ENCODE data around the gene AAGAB.

Gene AAGAB

DNA sequence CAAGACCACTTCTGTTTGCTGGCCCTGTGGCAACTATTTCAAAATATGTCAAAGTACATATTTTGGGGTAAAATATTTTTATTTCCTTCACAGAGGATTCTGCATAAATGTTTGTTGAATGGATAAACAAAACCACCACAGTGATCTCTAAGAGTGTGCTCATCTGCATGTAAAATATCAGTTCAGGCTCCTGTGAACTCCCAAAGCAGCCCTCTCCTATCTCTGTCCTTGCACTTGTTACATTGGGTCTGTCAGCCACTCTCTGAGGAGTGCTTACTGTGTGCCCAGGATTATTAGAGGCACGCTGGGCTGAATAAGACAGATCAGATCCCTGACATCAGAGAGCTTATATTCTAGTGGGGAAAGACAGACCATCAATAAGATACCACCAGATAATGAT, 27.3 kb upstream of the AAGAB start:
- no peaks in the 10 kb centered on the region for H4K20me1 ChIP-seq (ENCODE audit: low read depth, low read length)
- H2AFZ ChIP-seq (ENCODE audit: low read depth, low read length, severe bottlenecking) = no peak overlapping the region
- no peak overlapping the region for H3K4me3 ChIP-seq (ENCODE audit: insufficient read depth, low read length, poor library complexity, severe bottlenecking)
- TF ChIP-seq EZH2phosphoT487 (conservative IDR thresholded peaks at IDR 0.05; ENCODE audit: low read length) = no peak
- TF ChIP-seq, protein P1, sequence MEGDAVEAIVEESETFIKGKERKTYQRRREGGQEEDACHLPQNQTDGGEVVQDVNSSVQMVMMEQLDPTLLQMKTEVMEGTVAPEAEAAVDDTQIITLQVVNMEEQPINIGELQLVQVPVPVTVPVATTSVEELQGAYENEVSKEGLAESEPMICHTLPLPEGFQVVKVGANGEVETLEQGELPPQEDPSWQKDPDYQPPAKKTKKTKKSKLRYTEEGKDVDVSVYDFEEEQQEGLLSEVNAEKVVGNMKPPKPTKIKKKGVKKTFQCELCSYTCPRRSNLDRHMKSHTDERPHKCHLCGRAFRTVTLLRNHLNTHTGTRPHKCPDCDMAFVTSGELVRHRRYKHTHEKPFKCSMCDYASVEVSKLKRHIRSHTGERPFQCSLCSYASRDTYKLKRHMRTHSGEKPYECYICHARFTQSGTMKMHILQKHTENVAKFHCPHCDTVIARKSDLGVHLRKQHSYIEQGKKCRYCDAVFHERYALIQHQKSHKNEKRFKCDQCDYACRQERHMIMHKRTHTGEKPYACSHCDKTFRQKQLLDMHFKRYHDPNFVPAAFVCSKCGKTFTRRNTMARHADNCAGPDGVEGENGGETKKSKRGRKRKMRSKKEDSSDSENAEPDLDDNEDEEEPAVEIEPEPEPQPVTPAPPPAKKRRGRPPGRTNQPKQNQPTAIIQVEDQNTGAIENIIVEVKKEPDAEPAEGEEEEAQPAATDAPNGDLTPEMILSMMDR (IDR thresholded peaks at IDR 0.05; ENCODE audit: insufficient read depth, low read length, poor library complexity, severe bottlenecking) = no peak
- no peak overlapping the region for H3K27ac ChIP-seq (ENCODE audit: low read depth, low read length)
- no peaks in the 10 kb centered on the region for H3K27me3 ChIP-seq (ENCODE audit: low read length)
- no peaks in the 10 kb centered on the region for H3F3A ChIP-seq (ENCODE audit: insufficient read depth)
- no peak overlapping the region for H3K9ac ChIP-seq (ENCODE audit: low read length)
- H3K9me2 ChIP-seq (replicated peaks; ENCODE audit: insufficient read depth, low read length) = no peaks in the 10 kb centered on the region
- no peak overlapping the region for H3K4me2 ChIP-seq (ENCODE audit: low read depth, low read length, poor library complexity, severe bottlenecking)
- H3K36me3 ChIP-seq (ENCODE audit: low read length) = no peaks in the 10 kb centered on the region
- H3K9me3 ChIP-seq (ENCODE audit: insufficient read depth, low read length) = no peaks in the 10 kb centered on the region
- no peaks in the 10 kb centered on the region for H3K79me2 ChIP-seq (ENCODE audit: insufficient read depth, low read length)

DNA sequence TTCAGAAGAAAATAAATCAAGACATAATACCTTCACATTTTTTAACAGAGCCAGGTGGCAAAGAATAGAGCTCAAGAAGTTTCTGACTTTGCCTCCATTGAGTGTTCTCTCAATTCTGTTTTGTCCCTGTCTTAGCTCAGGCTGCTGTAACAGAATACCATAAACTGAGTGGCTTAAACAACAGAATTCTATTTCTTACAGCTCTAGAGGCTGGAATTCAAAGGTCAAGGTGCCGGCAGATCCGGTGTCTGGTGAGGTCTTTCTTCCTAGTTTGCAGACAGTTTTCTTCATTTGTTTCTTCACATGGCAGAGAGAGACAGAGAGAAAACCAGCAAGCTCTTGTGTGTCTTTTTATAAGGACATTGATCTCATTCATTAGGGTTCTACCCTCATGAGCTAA, 25.8 kb upstream of the AAGAB start:
- no peak for TF ChIP-seq EZH2phosphoT487 (conservative IDR thresholded peaks at IDR 0.05; ENCODE audit: low read length)
- TF ChIP-seq, protein P1 (IDR thresholded peaks at IDR 0.05; ENCODE audit: insufficient read depth, low read length, poor library complexity, severe bottlenecking) = no peak
- H3K79me2 ChIP-seq (ENCODE audit: insufficient read depth, low read length) = no peaks in the 10 kb centered on the region
- H2AFZ ChIP-seq (ENCODE audit: low read depth, low read length, severe bottlenecking) = no peak overlapping the region

DNA sequence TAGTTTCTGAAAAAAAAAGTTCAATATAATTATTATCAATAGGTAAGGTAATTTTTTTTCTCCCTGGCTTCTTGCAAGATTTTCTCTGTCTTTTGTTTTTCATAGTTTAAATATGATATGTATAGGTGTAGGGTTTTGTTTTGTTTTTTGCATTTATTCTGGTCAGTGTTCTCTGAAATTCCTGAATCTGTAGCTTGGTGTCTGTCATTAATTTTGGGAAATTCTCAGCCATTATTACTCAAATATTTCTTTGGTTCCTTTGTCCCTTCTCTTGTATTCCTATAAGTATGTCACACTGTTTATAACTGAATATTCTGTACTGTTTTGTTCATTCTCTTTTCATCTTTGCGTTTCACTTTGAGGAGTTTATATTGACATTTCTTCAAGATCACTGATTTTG, 22.2 kb upstream of the AAGAB start:
- Histone ChIP-seq H3K27ac (ENCODE audit: low read depth, low read length) (no peak overlapping the region), H3K9ac (ENCODE audit: low read length) (no peak overlapping the region), H4K20me1 (ENCODE audit: low read depth, low read length) (no peaks in the 10 kb centered on the region), H3K27me3 (ENCODE audit: low read length) (no peaks in the 10 kb centered on the region), H3K4me3 (ENCODE audit: insufficient read depth, low read length, poor library complexity, severe bottlenecking) (no peak overlapping the region), H3K4me2 (ENCODE audit: low read depth, low read length, poor library complexity, severe bottlenecking) (no peak overlapping the region), H3K9me3 (ENCODE audit: insufficient read depth, low read length) (no peaks in the 10 kb centered on the region), H3K79me2 (ENCODE audit: insufficient read depth, low read length) (no peaks in the 10 kb centered on the region), H3F3A (ENCODE audit: insufficient read depth) (no peaks in the 10 kb centered on the region), H3K36me3 (ENCODE audit: low read length) (no peaks in the 10 kb centered on the region), H3K9me2 (replicated peaks; ENCODE audit: insufficient read depth, low read length) (no peaks in the 10 kb centered on the region), H2AFZ (ENCODE audit: low read depth, low read length, severe bottlenecking) (no peak overlapping the region)
- TF ChIP-seq, protein P1 (IDR thresholded peaks at IDR 0.05; ENCODE audit: insufficient read depth, low read length, poor library complexity, severe bottlenecking) = no peak
- no peak for TF ChIP-seq EZH2phosphoT487 (conservative IDR thresholded peaks at IDR 0.05; ENCODE audit: low read length)

More for the DNA sequence above, 25.8 kb upstream of the AAGAB start:
- no peak overlapping the region for H3K4me3 ChIP-seq (ENCODE audit: insufficient read depth, low read length, poor library complexity, severe bottlenecking)
- no peaks in the 10 kb centered on the region for H3K9me2 ChIP-seq (replicated peaks; ENCODE audit: insufficient read depth, low read length)
- H3K27ac ChIP-seq (ENCODE audit: low read depth, low read length) = no peak overlapping the region
- no peaks in the 10 kb centered on the region for H3K9me3 ChIP-seq (ENCODE audit: insufficient read depth, low read length)
- H3K4me2 ChIP-seq (ENCODE audit: low read depth, low read length, poor library complexity, severe bottlenecking) = no peak overlapping the region
- no peak overlapping the region for H3K9ac ChIP-seq (ENCODE audit: low read length)
- no peaks in the 10 kb centered on the region for H3K36me3 ChIP-seq (ENCODE audit: low read length)
- no peaks in the 10 kb centered on the region for H3F3A ChIP-seq (ENCODE audit: insufficient read depth)
- no peaks in the 10 kb centered on the region for H4K20me1 ChIP-seq (ENCODE audit: low read depth, low read length)
- H3K27me3 ChIP-seq (ENCODE audit: low read length) = no peaks in the 10 kb centered on the region

Data from SU-DHL-6 (cell line).